Iris pigment epithelial cell (primary cell): ENCODE measurements around the gene MFF.

ENCODE experiments used
- DNase-seq: peaks from one replicate; pipeline ENCODE4 v3.0.0-alpha.2; 2011; ENCODE audit warnings: low read depth

The MFF gene

DNA sequence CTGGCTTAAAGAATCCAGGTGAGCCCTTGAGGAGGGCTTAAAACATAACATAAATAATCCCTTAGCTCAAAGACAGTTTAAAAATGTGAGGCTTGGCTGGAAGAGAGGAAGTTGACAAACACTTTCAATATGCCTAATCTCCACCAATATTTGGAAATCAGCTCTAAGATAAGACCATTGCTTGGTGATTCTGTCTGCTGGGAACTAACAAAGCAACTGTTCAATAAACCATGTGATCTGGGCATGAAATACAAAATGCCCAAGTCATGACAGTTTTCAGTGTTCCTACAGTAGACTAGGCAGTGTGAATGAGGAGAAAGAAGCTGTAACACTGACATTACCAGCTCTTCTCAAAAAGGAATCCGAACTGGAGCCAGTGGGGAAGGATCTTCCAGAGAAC, 10.7 kb downstream of the MFF start:
- peak; percentile 28 for DNase-seq

DNA sequence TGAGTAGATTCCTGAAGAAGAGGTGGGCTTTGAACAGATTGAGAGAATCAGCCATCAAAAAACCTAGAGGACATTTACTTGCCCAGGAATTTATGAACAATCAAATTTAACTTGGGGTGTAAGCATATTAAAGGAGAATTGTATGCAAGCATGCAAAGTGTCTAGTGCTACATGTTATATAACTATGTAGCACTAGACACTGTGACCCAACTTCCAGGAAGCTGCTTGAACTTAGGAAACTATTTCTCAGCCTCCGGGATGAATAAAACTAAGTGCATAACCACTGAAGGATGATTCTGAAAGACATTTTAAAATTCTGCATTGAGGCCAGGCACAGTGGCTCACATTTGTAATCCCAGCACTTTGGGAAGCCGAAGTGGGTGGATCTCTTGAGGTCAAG, 12.4 kb downstream of the MFF start:
- no peak for DNase-seq

GRCh38 chr2:227339098-227339599, 14.1 kb downstream of the MFF start:
- no peak for DNase-seq

DNA sequence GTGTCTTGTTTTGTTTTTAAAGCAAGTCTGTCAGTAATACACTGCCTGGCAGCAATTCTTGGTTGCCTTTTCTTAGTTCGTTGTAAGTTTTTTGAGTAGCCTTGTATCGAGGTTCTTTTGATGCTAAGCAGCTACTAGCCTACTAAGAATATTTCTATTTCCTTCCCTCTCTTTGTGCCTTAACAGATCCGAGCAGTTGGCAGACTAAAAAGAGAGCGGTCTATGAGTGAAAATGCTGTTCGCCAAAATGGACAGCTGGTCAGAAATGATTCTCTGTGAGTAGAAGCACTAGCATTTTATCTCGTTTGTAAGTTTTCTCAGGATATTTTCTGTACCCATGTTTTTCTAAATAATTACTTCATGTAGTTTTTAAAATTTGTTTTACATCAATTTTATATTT, 15.1 kb downstream of the MFF start:
- DNase-seq, result no peak

DNA sequence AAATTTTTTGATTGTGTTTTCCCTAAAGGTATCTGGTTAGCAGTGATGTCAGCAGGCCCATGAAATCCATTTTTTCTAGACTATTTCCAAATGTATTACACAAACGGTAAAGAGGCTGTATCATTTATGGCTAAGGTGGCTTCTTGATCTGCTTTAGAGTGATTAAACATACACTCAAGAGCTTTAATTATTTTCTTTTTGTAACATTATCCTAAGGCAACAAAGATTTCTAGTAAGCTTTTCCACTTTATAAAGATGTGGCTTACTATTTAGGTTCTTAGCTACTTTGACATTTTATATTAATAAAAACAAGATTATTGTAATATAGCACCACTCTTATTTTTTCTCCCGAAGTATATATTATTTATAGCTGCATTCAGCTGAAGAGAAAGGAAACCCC, 16.5 kb downstream of the MFF start:
- DNase-seq, result no peak

- DNase-seq, result no peak
Measured at GRCh38 chr2:227344231-227344630, 19.2 kb downstream of the MFF start.

GRCh38 chr2:227347117-227347516, 22.1 kb downstream of the MFF start:
- DNase-seq, result no peak

DNA sequence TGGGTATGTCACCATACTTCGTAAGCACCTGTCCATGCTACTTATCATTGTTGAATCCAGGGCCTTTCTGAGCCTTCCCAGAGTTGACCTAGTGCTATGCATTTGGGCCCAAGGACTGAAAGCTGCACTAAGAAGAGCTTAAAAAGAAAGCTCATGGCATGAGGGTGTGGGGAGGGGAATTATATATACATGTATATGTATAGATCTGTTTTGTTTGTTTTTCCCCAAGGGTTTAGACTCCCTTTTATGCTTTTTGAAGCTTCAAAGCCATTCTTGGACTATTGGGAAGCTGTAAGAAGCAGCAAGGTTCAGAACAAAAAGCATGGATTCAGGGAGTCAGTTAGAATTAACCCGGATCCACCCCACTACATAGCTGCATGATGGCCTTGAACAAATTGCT, 23.3 kb downstream of the MFF start:
- no peak for DNase-seq

- no peak for DNase-seq
Measured at GRCh38 chr2:227349989-227350612, 25.1 kb downstream of the MFF start.

DNA sequence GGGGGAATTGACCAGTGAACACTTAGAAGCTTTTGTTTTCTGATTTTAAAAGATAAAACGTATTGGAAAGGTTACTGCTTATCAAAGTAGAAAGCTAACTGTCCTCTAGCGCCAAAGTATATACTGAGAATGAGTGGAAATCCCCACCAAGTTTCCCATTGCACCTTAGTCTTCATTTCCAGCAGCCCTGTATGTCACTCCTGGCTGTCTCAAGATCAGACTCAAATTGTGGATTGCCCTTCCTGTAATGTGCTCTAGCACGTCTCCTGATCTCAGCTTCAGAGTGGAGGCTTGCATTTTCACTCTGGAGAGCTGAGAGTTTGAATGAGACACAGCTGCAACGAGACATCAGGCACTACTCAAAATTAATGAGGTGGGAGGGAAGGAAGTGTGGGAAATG, 26.6 kb downstream of the MFF start:
- no peak for DNase-seq

DNA sequence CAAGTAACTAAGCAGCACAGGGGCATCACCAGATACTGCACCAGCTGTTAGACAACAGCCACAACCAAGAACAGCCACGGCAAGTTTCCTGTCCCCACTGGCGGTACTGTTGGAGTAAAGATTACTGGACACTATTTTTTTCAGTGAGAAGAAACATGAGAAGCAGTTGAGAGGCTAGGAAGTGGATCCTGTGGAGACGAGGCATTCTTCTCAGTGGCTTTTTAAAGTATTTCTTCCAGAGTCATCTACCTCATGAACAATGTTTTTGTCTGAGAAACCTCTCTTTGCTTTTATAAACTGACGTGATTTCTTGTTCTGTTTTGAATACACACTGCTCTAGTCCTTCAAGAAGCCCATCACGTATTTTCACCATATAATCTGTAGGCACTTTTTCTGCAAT, 35.3 kb downstream of the MFF start:
- no peak for DNase-seq

- DNase-seq, result peak; percentile 64
Measured at GRCh38 chr2:227363756-227364155, 38.7 kb downstream of the MFF start.

GRCh38 chr2:227364585-227365263, 39.7 kb downstream of the MFF start:
- DNase-seq, result peak; percentile 85

DNA sequence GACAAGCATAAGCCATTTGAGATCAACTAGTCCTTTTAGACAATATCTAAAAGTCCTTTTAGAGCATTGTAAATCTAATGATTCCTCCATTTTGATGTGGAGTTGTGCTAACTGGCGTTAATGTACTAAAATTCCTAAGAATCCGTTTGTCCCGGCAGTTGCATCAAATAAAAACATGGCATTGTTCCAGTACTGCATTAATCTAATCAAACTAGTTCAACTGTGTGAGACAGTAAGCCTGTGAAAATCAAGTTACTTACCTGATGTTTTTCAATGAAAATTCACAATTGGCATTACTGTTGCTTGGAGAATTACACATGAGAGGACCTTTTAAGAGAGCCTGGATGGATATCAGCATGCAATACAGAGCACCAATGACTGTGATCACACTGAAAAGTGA, 40.8 kb downstream of the MFF start:
- no peak for DNase-seq

GRCh38 chr2:227366769-227367426, 41.8 kb downstream of the MFF start:
- peak; percentile 91 for DNase-seq

- DNase-seq, result no peak
Measured at GRCh38 chr2:227367427-227367795, 42.4 kb downstream of the MFF start.

- DNase-seq, result no peak
Measured at GRCh38 chr2:227368574-227368973, 43.5 kb downstream of the MFF start.

DNA sequence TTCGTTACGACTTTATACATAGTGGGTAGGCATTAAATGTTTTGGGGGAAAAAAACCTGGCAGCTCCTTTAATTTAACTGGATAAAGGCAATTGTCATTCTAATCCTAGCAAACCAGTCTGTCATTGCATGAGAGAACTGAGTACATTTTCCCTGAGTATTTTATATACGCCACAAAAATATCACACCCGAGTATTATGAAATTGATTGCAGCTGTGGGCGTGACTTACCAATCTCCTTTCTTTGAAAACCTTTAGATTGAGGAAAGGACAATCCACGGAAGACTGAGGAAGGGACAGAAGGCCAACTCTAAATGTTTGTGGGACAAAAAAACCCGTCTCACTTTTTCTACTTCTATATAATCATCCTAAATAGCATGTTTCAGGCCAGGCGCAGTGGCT, 45.0 kb downstream of the MFF start:
- peak; percentile 51 for DNase-seq

GRCh38 chr2:227370791-227371312, 45.8 kb downstream of the MFF start:
- peak; percentile 98 for DNase-seq

- DNase-seq, result no peak
Measured at GRCh38 chr2:227373389-227373788, 48.3 kb downstream of the MFF start.

- DNase-seq, result peak; percentile 89
Measured at GRCh38 chr2:227374158-227374557, 49.1 kb downstream of the MFF start.

DNA sequence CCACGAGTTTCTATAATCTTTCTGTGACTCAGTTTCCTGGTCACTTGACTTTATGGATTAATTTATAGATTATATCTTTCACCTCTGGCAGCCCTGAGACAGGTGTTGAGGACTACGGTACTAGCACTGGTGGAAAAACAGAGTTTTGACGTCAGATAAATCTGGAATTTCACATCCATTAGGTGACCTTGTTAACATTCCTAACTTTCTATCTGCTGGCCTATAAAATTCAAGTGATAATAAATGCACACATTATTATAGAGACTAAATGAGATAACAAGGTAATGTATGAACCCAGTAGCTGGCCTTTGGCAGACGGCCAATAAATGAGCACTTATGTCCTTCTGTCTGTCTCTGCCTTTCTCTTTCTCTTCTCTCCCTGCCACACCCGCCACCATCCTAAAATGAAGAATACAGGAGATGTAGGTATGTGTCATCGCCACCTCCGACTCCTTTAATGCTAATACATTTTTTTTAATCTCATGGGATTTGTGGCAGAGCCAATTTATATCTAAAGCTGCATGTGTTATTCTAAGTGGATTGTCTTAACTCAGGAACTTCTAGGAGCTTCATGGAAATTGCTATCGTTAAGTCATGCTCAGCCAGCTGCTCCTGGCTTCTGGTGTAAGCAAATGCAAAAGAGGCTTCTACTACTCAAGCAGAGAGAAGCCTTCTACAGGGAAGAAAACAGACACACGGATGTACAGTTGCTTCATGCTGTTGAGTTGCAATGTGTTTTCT, 51.8 kb downstream of the MFF start:
- DNase-seq, result peak; percentile 54
